OCI-LY3 (cell line): ENCODE results near the gene CCL25.

Experiments used
- H2AFZ ChIP-seq: fragments of 200-600, 300-600 bp; shearing (Covaris generic); 2 replicates; pipeline ENCODE4 v1.6.0; 2014; ENCODE audit warnings: antibody characterized with exemption, low read depth, low read length
- H3K27ac ChIP-seq: fragments of 200-600, 300-600 bp; sonication (generic); 2 replicates; pipeline ENCODE4 v1.5.1; 2014; ENCODE audit warnings: mild to moderate bottlenecking, low read length, moderate library complexity, mixed read lengths
- H3K27me3 ChIP-seq: fragments of 200-600, 300-600 bp; sonication (generic); 2 replicates; pipeline ENCODE4 v1.6.1; 2014; ENCODE audit warnings: low read depth, low read length, mixed read lengths
- H3K36me3 ChIP-seq: fragments of 200-600, 300-600 bp; sonication (generic); replicated peaks from 2 replicates; pipeline ENCODE3; 2014; ENCODE audit warnings: low read depth, low read length, mixed read lengths
- H3K4me1 ChIP-seq: fragments of 300-600, 200-600 bp; sonication (generic); 2 replicates; pipeline ENCODE4 v1.6.1; 2014; ENCODE audit warnings: low read length, mixed read lengths
- H3K4me2 ChIP-seq: fragments of 200-600, 300-600 bp; sonication (generic); 2 replicates; pipeline ENCODE4 v1.6.1; 2014; ENCODE audit warnings: low read length, mixed read lengths
- H3K4me3 ChIP-seq: fragments of 300-600, 200-600 bp; sonication (generic); 2 replicates; pipeline ENCODE4 v1.5.1; 2014; ENCODE audit warnings: antibody characterized with exemption, mild to moderate bottlenecking, low read length, moderate library complexity
- H3K79me2 ChIP-seq: fragments of 300-600, 200-600 bp; shearing (Covaris generic); 2 replicates; pipeline ENCODE4 v1.6.1; 2014; ENCODE audit warnings: mild to moderate bottlenecking, low read length, mixed read lengths
- H3K9ac ChIP-seq: fragments of 300-600, 200-600 bp; shearing (Covaris generic); 2 replicates; pipeline ENCODE4 v1.6.0; 2014; ENCODE audit warnings: mild to moderate bottlenecking, low read length, moderate library complexity
- H3K9me3 ChIP-seq: fragments of 200-600, 300-600 bp; shearing (Covaris generic); 2 replicates; pipeline ENCODE4 v1.6.1; 2014; ENCODE audit warnings: low read length, mixed read lengths; ENCODE audit not compliant: insufficient read depth
- H4K20me1 ChIP-seq: fragments of 200-600, 300-600 bp; sonication (generic); 2 replicates; pipeline ENCODE4 v1.6.1; 2016; ENCODE audit warnings: low read length, mixed read lengths; ENCODE audit not compliant: insufficient read depth
- EZH2phosphoT487 ChIP-seq: fragments of 200-600 bp; shearing (Covaris generic); IDR thresholded peaks from 2 replicates; pipeline ENCODE4 v1.6.1; 2018; ENCODE audit warnings: antibody characterized with exemption, mixed run types, low read depth
- TF ChIP-seq, protein P1 (sequence below): fragments of 200-600, 300-600 bp; sonication (generic); IDR thresholded peaks from 2 replicates; pipeline ENCODE4 v1.5.1; 2014; ENCODE audit warnings: antibody characterized with exemption, low read length, low read depth

The CCL25 gene

GRCh38 chr19:8045872-8046568, 6.5 kb upstream of the CCL25 start:
- TF ChIP-seq, protein P1, sequence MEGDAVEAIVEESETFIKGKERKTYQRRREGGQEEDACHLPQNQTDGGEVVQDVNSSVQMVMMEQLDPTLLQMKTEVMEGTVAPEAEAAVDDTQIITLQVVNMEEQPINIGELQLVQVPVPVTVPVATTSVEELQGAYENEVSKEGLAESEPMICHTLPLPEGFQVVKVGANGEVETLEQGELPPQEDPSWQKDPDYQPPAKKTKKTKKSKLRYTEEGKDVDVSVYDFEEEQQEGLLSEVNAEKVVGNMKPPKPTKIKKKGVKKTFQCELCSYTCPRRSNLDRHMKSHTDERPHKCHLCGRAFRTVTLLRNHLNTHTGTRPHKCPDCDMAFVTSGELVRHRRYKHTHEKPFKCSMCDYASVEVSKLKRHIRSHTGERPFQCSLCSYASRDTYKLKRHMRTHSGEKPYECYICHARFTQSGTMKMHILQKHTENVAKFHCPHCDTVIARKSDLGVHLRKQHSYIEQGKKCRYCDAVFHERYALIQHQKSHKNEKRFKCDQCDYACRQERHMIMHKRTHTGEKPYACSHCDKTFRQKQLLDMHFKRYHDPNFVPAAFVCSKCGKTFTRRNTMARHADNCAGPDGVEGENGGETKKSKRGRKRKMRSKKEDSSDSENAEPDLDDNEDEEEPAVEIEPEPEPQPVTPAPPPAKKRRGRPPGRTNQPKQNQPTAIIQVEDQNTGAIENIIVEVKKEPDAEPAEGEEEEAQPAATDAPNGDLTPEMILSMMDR, result no peak
- TF ChIP-seq EZH2phosphoT487, result no peak
- no peak overlapping the region for H3K27ac ChIP-seq
- no peak overlapping the region for H2AFZ ChIP-seq

DNA sequence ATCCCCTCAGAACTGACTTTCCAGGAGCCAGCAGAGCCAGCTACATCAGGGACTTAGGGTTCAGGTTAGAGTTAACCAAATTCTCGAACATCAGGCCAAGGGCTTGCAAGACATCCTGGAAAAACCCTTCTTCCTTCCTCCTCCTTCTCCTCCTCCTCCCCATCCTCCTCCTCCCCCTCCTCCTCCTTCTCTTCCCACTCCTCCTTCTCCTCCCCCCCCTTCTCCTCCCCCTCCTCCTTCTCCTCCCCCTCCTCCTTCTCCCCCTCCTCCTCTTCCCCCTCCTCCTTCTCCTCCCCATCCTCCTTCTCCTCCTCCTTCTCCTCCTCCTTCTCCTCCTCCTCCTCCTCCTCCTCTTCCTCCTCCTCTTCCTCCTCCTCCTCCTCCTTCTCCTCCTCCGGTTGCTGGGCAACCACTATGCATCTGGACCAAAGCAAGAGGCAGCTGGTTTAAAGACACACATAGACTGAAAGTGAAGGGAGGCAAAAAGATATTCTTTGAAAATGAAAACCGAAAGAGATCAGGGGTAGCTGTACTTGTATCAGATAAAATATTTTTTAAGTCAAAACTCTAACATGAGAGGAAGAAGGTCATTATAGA, 5.9 kb upstream of the CCL25 start:
- Histone ChIP-seq H4K20me1 (no peaks in the 10 kb centered on the region), H3K36me3 (no peaks in the 10 kb centered on the region), H3K4me1 (no peaks in the 10 kb centered on the region), H3K9ac (no peak overlapping the region), H3K4me3 (no peak overlapping the region), H2AFZ (no peak overlapping the region), H3K27me3 (no peaks in the 10 kb centered on the region), H3K4me2 (no peak overlapping the region), H3K27ac (no peak overlapping the region), H3K79me2 (no peaks in the 10 kb centered on the region), H3K9me3 (no peaks in the 10 kb centered on the region)
- TF ChIP-seq EZH2phosphoT487, result no peak
- TF ChIP-seq, protein P1, result no peak

More at GRCh38 chr19:8045872-8046568, 6.5 kb upstream of the CCL25 start:
- Histone ChIP-seq H3K9me3 (no peaks in the 10 kb centered on the region), H3K4me3 (no peak overlapping the region), H3K27me3 (no peaks in the 10 kb centered on the region), H3K9ac (no peak overlapping the region), H4K20me1 (no peaks in the 10 kb centered on the region), H3K36me3 (no peaks in the 10 kb centered on the region), H3K4me1 (peaks cover 6% of the 10 kb centered on the region; the same call in 1 of the 2 replicates), H3K79me2 (no peaks in the 10 kb centered on the region), H3K4me2 (no peak overlapping the region)

DNA sequence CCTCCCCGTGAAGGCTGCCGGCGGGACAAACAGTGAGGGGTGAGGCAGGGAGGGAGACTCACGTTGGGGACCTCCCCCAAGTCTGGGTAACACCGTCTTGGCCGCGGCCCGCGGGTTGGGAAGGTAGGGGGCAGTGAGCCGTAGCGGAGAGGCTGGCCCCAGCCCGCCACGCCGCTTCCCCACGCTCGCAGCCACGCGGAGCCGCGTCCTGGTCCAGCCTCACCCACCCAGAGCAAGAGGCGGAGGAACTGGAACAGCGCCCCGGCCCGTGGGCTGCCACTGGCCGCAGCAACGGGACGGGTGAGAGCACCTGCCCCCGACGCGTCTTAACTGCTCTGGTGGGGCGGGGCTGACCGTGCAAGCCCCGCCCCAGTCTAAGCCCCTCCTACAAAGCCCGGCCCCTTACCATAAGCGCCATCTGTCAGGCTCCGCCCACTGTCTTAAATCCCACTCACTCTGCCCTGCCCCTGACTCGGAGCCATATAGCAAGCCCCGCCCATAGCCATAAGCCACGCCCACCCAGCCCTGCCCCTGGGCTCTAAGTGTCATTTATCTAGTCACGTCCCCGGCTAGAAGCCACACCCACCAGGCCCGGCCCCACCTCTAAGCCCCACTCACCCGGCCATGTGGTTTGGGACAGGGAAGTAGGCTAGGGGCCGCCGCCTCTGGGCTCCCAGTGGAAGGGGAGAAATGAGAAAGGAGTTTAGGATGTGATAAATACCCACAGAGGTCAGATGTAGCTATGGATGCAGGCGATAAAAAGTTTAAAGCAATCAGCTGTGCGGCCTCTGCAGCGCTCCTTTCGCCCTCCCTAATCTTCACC, 2.1 kb upstream of the CCL25 start:
- H3K4me3 ChIP-seq, result no peak overlapping the region
- no peaks in the 10 kb centered on the region for H4K20me1 ChIP-seq
- TF ChIP-seq, protein P1, result no peak
- TF ChIP-seq EZH2phosphoT487, result no peak
- H3K36me3 ChIP-seq, result no peaks in the 10 kb centered on the region
- H3K4me2 ChIP-seq, result no peak overlapping the region
- H3K9ac ChIP-seq, result no peak overlapping the region
- no peak overlapping the region for H2AFZ ChIP-seq
- no peaks in the 10 kb centered on the region for H3K9me3 ChIP-seq
- no peaks in the 10 kb centered on the region for H3K79me2 ChIP-seq
- no peak overlapping the region for H3K27ac ChIP-seq
- H3K4me1 ChIP-seq, result peaks cover 6% of the 10 kb centered on the region; the same call in 1 of the 2 replicates
- H3K27me3 ChIP-seq, result no peaks in the 10 kb centered on the region

- no peak overlapping the region for H2AFZ ChIP-seq
- H3K79me2 ChIP-seq, result no peaks in the 10 kb centered on the region
- no peak overlapping the region for H3K4me3 ChIP-seq
- H4K20me1 ChIP-seq, result no peaks in the 10 kb centered on the region
- H3K36me3 ChIP-seq, result no peaks in the 10 kb centered on the region
- no peaks in the 10 kb centered on the region for H3K27me3 ChIP-seq
- no peak overlapping the region for H3K27ac ChIP-seq
- TF ChIP-seq EZH2phosphoT487, result no peak
- TF ChIP-seq, protein P1, result no peak
- H3K9ac ChIP-seq, result no peak overlapping the region
- H3K9me3 ChIP-seq, result no peaks in the 10 kb centered on the region
- H3K4me1 ChIP-seq, result peaks cover 6% of the 10 kb centered on the region; the same call in 1 of the 2 replicates
- no peak overlapping the region for H3K4me2 ChIP-seq
These were observed 1.6 kb downstream of the CCL25 start for GRCh38 chr19:8054169-8054568.
